WTC11 (cell line): ENCODE results near the gene MRPL27.

Experiments
- CTCF ChIP-seq: fragments of 200-600 bp; IDR thresholded peaks from 2 replicates; pipeline ENCODE4 v1.8.0; 2022; ENCODE audit warnings: antibody characterized with exemption
- ZBTB21 ChIP-seq: sonication (generic); formaldehyde crosslinking; IDR thresholded peaks from 2 replicates; pipeline ENCODE4 v1.8.1; 2023; ENCODE audit warnings: mild to moderate bottlenecking, missing genetic modification reagents, borderline replicate concordance

GRCh38 chr17:50363217-50364060 is 9.5 kb downstream of the MRPL27 start:
- TF ChIP-seq CTCF = no peak
- no peak for TF ChIP-seq ZBTB21 (CRISPR knock-in tag)
